Right cardiac atrium (tissue), 5 donors: Measurements from ENCODE around the gene GLP1R. TPM values are rescaled to one million over a fixed set of nuclear protein-coding genes. Genes with fewer than 3 reads are reported as not detected.
A peak's percentile ranks its signal among the peaks of the same experiment; 100 is the strongest.

ENCODE experiments used
- ATAC-seq, 2 donors: fragments of 200-7000 bp; cut with Tn5 transposase; one replicate each; pipeline versions ENCODE4 v1.8.0 to v1.9.1; 2020; ENCODE audit warnings: moderate library complexity in 2 of 2, mild to moderate bottlenecking in 1 of 2
- DNase-seq, 3 donors: peaks; one replicate each; pipeline ENCODE4 v3.0.0-alpha.2; 2020
- H3K27ac ChIP-seq: one replicate; pipeline ENCODE4 v1.5.1; 2013; ENCODE audit warnings: mild to moderate bottlenecking, low read length, control low read depth, moderate library complexity
- H3K27me3 ChIP-seq: one replicate; pipeline ENCODE4 v1.6.1; 2013; ENCODE audit not compliant: control insufficient read depth, insufficient read depth
- H3K4me1 ChIP-seq: one replicate; pipeline ENCODE4 v1.6.1; 2013; ENCODE audit warnings: low read length; ENCODE audit not compliant: control insufficient read depth, insufficient read depth
- H3K4me3 ChIP-seq: one replicate; pipeline ENCODE4 v1.5.1; 2013; ENCODE audit warnings: low read length, control low read depth
- H3K9me3 ChIP-seq: one replicate; pipeline ENCODE4 v1.6.1; 2013; ENCODE audit warnings: low read length; ENCODE audit not compliant: control insufficient read depth
- WGBS: extraction: QIAGEN DNeasy Blood & Tissue Kit; methylation state at CpG from one replicate; pipeline ENCODE4 v1.1.7; 2013; 5-methylcytosine and 5-hydroxymethylcytosine counted together
- intact Hi-C, 4 donors: fragments of 100-400 bp; cut with DNase I; formaldehyde crosslinking; loops; one replicate each; pipeline versions ENCODE4 v1.11.0 to v1.14.0; 2022 to 2023
- polyA plus RNA-seq: library from polyadenylated mRNA; stranded (reverse); fragments of 200-250 nt; gene quantifications from one replicate; pipeline ENCODE4 v1.2.3, GENCODE V29; 2013
- total RNA-seq, 4 donors: library from RNA; stranded (reverse); fragmentation: NEBNext Ultra II Directional; extraction: Animal tissue kit (Norgen Biotek cat#: 25700); gene quantifications; one replicate each; pipeline ENCODE4 v1.2.1, GENCODE V29; 2021
- donor health status: healthy with polysubstance abuse.
- donor health status: DM: no; HTN: yes; CAD: no.
- donor health status: DM: no; HTN: no; CAD: no.
- donor health status: DM: no; HTN: yes; CAD: no; lungs with severe emphysema.
- donor health status: DM: yes; HTN: yes; CAD: no.

The GLP1R gene
- total and polyA plus RNA-seq, 5 donors: 3.1 to 9.4 (median 3.5) TPM

DNA sequence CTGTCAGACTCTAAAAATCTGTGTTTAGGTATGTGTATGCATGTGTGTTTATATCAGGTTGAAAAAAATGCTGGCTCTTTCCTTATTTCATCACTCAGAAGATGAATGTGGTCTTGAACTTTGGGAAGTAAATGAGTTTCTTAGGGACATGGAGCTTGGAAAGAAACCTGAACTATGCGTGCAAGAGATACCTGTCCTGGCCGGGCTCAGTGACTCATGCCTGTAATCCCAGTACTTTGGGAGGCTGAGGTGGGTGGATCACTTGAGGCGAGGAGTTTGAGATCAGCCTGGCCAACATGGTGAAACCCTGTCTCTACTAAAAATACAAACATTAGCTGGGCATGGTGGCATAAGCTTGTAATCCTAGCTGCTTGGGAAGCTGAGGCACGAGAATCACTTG lies 4.4 kb upstream of the GLP1R start:
- Histone ChIP-seq H3K4me3 (no peak overlapping the region), H3K4me1 (no peaks in the 10 kb centered on the region), H3K27me3 (no peaks in the 10 kb centered on the region), H3K9me3 (no peaks in the 10 kb centered on the region), H3K27ac (no peak overlapping the region)
- DNase-seq: no peak
- no peak for ATAC-seq
- intact Hi-C loops: no loop called here
- WGBS: 83% methylated on average over 4 of the region's 4 CpGs

DNA sequence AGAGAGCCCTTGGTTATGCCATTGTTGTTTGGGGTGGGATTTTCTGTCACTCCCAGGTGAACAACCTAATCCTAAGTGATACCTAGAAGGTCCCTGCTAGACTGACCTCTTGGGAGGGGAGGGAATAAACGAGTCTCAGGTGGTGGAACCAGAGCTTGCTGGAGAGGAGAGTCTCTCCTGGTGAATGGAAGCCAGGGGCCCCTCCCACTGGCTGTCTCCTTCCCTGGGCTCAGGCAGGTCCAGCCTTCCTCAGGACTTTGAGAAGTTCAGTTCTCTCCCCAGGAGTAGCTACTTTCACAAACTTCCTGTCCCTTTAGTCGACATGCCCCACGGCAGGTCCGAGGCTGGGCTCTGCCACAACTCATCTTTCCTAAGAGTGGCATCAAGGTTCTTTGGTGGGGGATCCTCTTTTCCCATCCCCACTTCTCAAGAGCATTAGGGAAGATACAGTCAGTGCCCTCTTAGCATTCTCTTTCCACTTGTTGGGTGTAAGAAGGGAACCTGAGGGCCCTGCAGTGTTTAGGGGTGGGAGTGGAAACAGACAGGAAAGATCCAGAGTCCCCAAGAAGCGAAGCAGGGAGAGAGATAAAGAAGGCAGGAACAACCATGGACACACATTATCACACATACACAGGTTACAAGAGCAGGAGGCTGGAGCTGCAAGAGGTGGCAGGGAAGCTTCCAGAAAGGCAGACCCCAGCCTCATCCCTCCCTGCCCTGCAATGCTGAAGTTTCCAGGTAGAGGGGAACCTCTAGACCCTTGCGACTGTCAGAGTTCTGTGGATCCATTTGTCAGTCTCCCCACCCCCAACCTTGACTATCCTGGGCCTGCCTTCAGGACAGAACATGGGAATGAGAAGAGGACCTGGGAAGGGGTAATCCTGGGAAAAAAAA lies 900 bp upstream of the GLP1R start:
- ATAC-seq (no peak), DNase-seq (no peak)
- intact Hi-C loops: no loop called here
- H3K9me3 ChIP-seq: no peaks in the 10 kb centered on the region
- WGBS: 60% methylated on average over 6 of the region's 6 CpGs
- H3K27me3 ChIP-seq: no peaks in the 10 kb centered on the region
- H3K27ac ChIP-seq: no peak overlapping the region
- H3K4me1 ChIP-seq: no peaks in the 10 kb centered on the region
- H3K4me3 ChIP-seq: no peak overlapping the region

- DNase-seq: no peak
- H3K9me3 ChIP-seq: no peaks in the 10 kb centered on the region
- H3K4me1 ChIP-seq: no peaks in the 10 kb centered on the region
- peak overlapping the region; percentile 50 for H3K4me3 ChIP-seq
- ATAC-seq: peak in 1 of 2 donors; percentile 13
- H3K27ac ChIP-seq: no peak overlapping the region
- WGBS: 77% methylated on average over 9 of the region's 9 CpGs
- no peaks in the 10 kb centered on the region for H3K27me3 ChIP-seq
- intact Hi-C loops: no loop called here
Measured at GRCh38 chr6:39049575-39050283, 1.1 kb downstream of the GLP1R start.

DNA sequence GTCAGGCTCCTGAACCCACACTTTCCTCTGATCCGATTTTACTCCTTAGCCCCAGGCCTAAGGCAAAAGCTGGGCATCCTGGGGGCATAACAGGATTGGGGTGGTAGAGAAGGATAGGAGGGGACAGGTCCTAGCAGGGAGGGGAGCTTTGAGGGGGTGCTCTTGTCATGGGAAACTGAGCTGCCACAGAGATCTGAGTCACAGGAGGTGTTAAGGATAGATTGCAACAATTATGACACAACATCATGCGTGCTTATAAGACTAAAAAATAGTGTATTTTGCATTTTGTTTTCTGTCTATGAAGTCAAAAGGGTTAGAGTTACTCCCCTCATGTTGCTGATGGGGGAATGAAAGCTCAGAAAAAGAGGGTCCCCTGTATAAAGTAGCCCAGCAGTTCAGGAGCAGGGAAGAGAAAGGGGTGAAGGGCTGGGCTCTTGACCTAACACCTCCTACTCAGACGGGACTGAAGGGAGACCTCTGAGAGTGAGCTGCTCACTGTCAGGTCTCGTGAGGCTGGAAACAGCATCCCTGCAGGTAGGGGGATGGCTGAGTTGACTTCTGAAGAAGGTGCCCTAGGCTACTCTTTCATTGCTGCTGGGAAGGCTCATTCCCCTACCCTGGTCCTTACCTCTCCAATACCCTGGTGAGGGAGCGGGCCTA lies 2.0 kb downstream of the GLP1R start:
- H3K4me3 ChIP-seq: no peak overlapping the region
- no peaks in the 10 kb centered on the region for H3K4me1 ChIP-seq
- no peaks in the 10 kb centered on the region for H3K9me3 ChIP-seq
- intact Hi-C loops: no loop called here
- no peak for ATAC-seq
- DNase-seq: no peak
- 80% methylated on average over 5 of the region's 5 CpGs for WGBS
- no peak overlapping the region for H3K27ac ChIP-seq
- H3K27me3 ChIP-seq: no peaks in the 10 kb centered on the region

DNA sequence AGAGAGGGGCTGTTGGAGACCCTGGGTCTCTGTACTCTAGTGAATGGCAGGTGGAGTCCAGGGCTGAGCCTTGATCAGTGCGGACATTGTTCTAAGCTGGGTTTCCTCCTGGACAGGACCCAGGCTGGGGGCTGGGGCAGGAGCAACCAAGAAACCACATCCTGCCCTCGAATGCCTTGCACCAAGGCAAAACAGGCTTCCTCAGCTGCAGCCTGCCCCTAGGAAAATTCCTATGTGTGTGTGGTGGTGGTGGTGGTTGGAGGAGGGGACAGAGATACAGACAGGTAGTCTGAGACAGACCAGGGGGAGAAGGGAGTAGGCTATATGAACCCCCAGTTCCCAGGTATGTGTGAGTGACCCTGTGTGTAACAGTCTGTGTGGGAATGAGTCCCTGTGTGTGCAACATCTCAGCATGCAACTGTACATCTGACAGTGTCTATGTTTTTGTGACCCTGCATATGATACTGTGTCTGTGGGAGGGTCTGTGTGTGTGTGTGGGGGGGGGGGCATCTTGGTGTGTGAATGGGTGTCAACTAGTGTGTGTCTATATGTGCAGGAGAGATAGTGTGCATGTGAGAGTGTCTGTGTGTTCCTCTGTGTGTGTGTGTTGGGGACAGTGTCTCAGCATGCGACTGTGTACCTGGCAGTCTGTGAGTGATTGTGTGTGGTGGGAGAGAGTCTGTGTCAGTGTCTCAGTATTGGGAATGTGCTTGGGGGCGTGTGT lies 3.0 kb downstream of the GLP1R start:
- Histone ChIP-seq H3K9me3 (no peaks in the 10 kb centered on the region), H3K27ac (no peak overlapping the region), H3K4me3 (no peak overlapping the region), H3K27me3 (no peaks in the 10 kb centered on the region), H3K4me1 (no peaks in the 10 kb centered on the region)
- ATAC-seq (no peak), DNase-seq (no peak)
- intact Hi-C loops: no loop called here
- 55% methylated on average over 4 of the region's 4 CpGs for WGBS

DNA sequence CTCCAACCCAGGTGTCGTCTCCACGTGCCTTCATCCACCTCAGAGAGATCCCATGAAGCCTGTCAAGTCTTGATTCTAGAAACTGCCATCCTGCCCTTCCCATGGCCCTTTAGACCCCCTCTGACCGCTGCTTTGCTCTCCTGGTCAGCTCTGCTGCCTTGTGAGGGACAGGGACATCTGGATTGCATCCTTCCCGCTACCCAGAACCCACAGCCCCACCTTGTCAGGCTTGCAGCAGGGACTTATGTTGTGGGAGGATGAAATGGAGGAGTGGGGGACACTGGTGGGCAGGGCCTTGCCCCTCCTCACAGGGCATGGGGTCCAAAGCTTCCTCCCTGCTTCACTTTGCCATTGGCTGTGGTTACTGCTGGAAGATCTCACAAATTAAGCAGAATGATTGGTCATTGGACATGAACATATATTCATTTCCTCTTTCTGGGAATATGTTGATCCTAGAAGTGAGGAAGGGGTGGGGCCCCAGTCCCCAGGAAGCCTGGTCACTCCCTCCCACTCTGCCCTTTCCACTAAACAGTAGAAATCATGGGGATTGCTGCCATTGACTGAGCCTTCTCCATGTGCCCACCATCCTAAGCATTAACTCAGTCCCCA lies 4.5 kb downstream of the GLP1R start:
- Histone ChIP-seq H3K4me3 (no peak overlapping the region), H3K27ac (no peak overlapping the region), H3K9me3 (no peaks in the 10 kb centered on the region), H3K4me1 (no peaks in the 10 kb centered on the region), H3K27me3 (no peaks in the 10 kb centered on the region)
- DNase-seq (no peak), ATAC-seq (no peak)
- intact Hi-C loops: no loop called here
- WGBS: 74% methylated on average over 4 of the region's 4 CpGs

GRCh38 chr6:39053854-39054576 lies 5.4 kb downstream of the GLP1R start:
- H3K27ac ChIP-seq: no peak overlapping the region
- WGBS: 71% methylated on average over 9 of the region's 9 CpGs
- H3K4me3 ChIP-seq: no peak overlapping the region
- no peaks in the 10 kb centered on the region for H3K9me3 ChIP-seq
- intact Hi-C loops: no loop called here
- no peaks in the 10 kb centered on the region for H3K4me1 ChIP-seq
- ATAC-seq: no peak
- H3K27me3 ChIP-seq: no peaks in the 10 kb centered on the region
- DNase-seq: no peak

- Histone ChIP-seq H3K4me3 (no peak overlapping the region), H3K4me1 (no peaks in the 10 kb centered on the region), H3K9me3 (no peaks in the 10 kb centered on the region), H3K27me3 (no peaks in the 10 kb centered on the region), H3K27ac (no peak overlapping the region)
- intact Hi-C loops: no loop called here
- no peak for DNase-seq
- ATAC-seq: no peak
- WGBS: 81% methylated on average over 9 of the region's 9 CpGs
Measured at GRCh38 chr6:39054577-39055142, 6.1 kb downstream of the GLP1R start.

DNA sequence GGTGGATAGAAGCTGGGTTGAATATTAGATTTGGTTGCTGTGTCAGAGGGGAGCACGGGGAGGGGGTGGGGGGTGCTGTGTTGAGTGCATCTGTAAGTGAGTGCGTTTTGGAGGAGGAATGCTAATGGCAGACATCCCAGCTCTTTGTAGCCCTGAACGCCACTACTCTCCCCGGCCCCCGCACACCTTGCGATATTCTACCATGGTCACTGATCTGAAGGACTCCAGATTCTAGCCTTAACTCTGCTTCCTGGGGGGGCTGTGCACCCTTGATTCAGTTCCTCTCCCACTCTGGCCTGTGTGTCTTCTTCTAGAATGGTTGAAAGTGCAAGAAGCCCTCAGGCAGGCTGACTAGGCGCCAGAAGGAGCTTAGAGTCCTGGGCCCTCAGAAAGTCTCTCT lies 7.1 kb downstream of the GLP1R start:
- H3K9me3 ChIP-seq: no peaks in the 10 kb centered on the region
- no peaks in the 10 kb centered on the region for H3K27me3 ChIP-seq
- intact Hi-C loops: no loop called here
- no peak overlapping the region for H3K4me3 ChIP-seq
- WGBS: 78% methylated on average over 7 of the region's 7 CpGs
- no peaks in the 10 kb centered on the region for H3K4me1 ChIP-seq
- ATAC-seq (no peak), DNase-seq (no peak)
- H3K27ac ChIP-seq: no peak overlapping the region

DNA sequence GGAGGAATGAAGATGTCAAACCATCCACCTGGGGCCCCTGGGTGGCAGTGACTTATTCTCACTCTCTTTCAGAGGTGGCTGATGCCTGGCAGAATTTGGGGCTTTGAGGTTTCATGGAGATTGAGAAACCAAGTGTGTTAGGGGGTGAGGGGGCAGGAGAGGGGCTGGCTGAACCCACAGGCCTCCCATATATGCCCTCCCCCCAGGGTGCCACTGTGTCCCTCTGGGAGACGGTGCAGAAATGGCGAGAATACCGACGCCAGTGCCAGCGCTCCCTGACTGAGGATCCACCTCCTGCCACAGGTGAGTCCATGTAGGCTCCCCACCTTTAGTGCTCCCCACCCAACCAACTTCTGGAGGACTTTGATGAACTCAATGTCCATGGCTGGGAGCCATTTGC lies 7.6 kb downstream of the GLP1R start:
- ATAC-seq: no peak
- H3K4me1 ChIP-seq: no peaks in the 10 kb centered on the region
- intact Hi-C loops: no loop called here
- H3K4me3 ChIP-seq: no peak overlapping the region
- no peak for DNase-seq
- WGBS: 86% methylated on average over 5 of the region's 5 CpGs
- no peaks in the 10 kb centered on the region for H3K9me3 ChIP-seq
- no peaks in the 10 kb centered on the region for H3K27me3 ChIP-seq
- no peak overlapping the region for H3K27ac ChIP-seq
